Esophagus (tissue), 2 donors: ENCODE measurements around the gene EEIG1. TPM values are rescaled to one million over a fixed set of nuclear protein-coding genes. Genes with fewer than 3 reads are reported as not detected.

ENCODE experiments used
- H3K27ac ChIP-seq, 2 donors: one replicate each; pipeline ENCODE4 v1.5.1; 2013; ENCODE audit warnings: low read depth in 2 of 2, mild to moderate bottlenecking in 2 of 2, inconsistent platforms in 1 of 2, low read length in 1 of 2, moderate library complexity in 1 of 2
- H3K27me3 ChIP-seq, 2 donors: one replicate each; pipeline ENCODE4 v1.6.1; 2013; ENCODE audit warnings: low read length in 2 of 2, control low read depth in 1 of 2, mild to moderate bottlenecking in 1 of 2; ENCODE audit not compliant: insufficient read depth in 2 of 2, control insufficient read depth in 1 of 2
- H3K36me3 ChIP-seq, 2 donors: one replicate each; pipeline ENCODE4 v1.6.1; 2013; ENCODE audit warnings: low read length in 1 of 2; ENCODE audit not compliant: control insufficient read depth in 2 of 2, insufficient read depth in 2 of 2
- H3K4me1 ChIP-seq, 2 donors: one replicate each; pipeline ENCODE4 v1.6.1; 2013; ENCODE audit warnings: low read length in 1 of 2; ENCODE audit not compliant: control insufficient read depth in 2 of 2, insufficient read depth in 2 of 2
- H3K4me3 ChIP-seq, 2 donors: one replicate each; pipeline ENCODE4 v1.5.1; 2013; ENCODE audit warnings: low read length in 2 of 2, mild to moderate bottlenecking in 2 of 2, low read depth in 1 of 2, moderate library complexity in 1 of 2
- H3K9me3 ChIP-seq, 2 donors: one replicate each; pipeline ENCODE4 v1.6.1; 2013; ENCODE audit warnings: mild to moderate bottlenecking in 2 of 2, low read depth in 1 of 2, low read length in 1 of 2, moderate library complexity in 1 of 2; ENCODE audit not compliant: control insufficient read depth in 2 of 2, insufficient read depth in 1 of 2
- WGBS, 2 donors: extraction: QIAGEN DNeasy Blood & Tissue Kit; methylation state at CpG; one replicate each; pipeline ENCODE4 v1.1.7; 2013; 5-methylcytosine and 5-hydroxymethylcytosine counted together
- polyA plus RNA-seq, 2 donors: library from polyadenylated mRNA; stranded (reverse); fragments of 200-250 nt; gene quantifications; one replicate each; pipeline ENCODE4 v1.2.3, GENCODE V29; 2013
- donor health status: healthy with polysubstance abuse.
- donor health status: Bipolar disorder and iron deficiency.

EEIG1 gene
- polyA plus RNA-seq, 2 donors = 34.3 to 53.1 TPM

DNA sequence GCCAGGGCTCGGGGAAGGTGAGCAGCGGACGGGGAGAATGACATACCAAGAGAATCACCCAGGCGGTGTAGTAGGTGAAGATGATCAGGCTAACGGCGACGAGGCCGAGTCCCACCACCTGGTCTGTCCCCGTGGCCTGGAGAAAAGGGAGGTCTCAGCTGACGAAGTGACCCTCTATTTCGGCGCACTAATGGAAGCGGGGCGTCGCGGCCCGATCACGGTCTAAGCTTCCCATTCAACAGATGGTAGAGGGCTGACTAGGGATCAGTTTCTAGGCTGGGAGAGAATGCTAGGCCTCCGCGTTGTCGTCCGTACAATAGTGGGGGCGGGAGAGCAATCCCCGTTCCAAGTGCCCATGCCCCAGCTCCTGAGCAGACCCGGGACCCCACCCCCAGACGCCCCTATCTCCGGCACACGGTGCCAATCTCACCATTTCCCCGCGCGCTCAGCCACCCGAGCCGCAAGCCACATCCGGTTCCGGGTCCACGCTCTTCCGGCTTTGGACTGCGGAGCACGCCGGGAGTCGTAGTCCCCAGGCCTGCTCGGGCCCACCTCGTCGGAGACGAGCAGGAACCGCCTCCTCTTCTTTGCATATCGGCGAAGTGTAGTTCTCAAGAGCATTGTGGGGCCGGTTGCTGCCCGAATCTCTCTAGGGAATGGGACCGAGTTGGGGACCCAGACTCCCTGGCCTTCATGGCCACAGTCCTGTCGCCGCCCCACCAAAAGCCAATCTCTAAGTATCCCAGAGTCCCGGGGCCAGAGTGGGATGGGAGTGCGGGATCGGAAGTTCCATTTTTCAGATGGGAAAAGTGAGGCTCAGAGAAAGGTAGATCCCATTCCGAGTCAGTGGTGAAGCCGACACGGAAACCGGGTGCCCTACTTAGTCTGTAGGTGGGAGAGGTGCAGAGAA lies 43.1 kb downstream of the EEIG1 start, which contains the start of gene DPM2:
DPM2 (minus strand) TSS at position 467 of the 910 bp plus-strand sequence; CDS start at position 433, 34 bp downstream.
- no peaks in the 10 kb centered on the region for H3K9me3 ChIP-seq
- H3K36me3 ChIP-seq = peaks cover 0 to 21% of the 10 kb centered on the region in 2 donors
- H3K4me3 ChIP-seq = peak within 1 kb of the TSS; percentile 69 to 90
- WGBS, 2 donors = 3 to 5% methylated on average over 60 of the region's 60 CpGs
- H3K27me3 ChIP-seq = no peaks in the 10 kb centered on the region
- peak within 1 kb of the TSS; percentile 9 to 89 for H3K27ac ChIP-seq
- peaks cover 8 to 11% of the 10 kb centered on the region in 2 donors for H3K4me1 ChIP-seq

DNA sequence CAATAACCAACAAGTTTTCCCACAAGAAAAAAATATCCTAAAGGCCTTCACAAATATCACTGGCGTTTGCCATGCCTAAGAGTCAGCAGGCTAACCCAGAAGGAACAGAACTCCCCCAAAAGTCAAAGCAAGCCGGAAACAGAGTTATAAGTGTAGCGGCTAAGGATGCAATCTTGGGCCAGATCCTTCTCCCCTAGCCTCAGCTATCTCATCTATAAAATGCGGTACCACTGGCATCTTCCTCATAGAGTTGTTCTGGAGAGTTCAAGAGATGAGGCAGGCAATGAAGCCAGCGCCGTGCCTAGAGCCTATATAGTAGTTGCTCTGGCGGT lies 43.8 kb downstream of the EEIG1 start:
- peak overlapping the region in 1 of 2 donors; percentile 89 for H3K27ac ChIP-seq
- no peaks in the 10 kb centered on the region for H3K27me3 ChIP-seq
- H3K4me3 ChIP-seq = peak overlapping the region; percentile 69 to 90
- no peaks in the 10 kb centered on the region for H3K9me3 ChIP-seq
- H3K4me1 ChIP-seq = peaks cover 5 to 11% of the 10 kb centered on the region in 2 donors
- WGBS, 2 donors = 4 to 7% methylated on average over 7 of the region's 7 CpGs
- H3K36me3 ChIP-seq = peaks cover 0 to 15% of the 10 kb centered on the region in 2 donors

DNA sequence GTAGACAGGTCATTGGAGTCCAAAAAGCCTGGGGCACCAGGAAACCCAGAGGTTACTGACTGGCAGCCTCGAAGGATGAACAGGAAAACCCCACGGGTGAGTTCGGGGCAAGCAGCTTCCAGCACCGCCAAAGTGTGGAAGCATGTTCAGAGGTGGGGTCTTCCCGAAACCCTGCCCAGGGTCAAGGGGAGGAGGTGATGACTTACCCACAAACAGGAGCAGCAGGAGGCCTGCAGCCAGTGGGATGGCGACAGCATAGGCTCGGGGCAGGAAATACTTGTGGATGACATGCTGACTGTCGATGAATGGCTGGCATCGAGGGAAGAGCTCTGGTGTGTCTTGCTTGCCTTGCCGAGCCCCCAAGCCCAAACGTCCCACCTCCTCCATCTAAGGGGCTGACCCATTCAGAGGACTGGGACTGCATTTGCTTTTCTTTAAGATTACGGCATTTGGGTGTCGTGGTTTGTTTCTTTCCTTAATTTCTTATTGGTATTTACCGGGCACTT lies 44.4 kb downstream of the EEIG1 start:
- peak overlapping the region in 1 of 2 donors; percentile 90 for H3K4me3 ChIP-seq
- WGBS, 2 donors = 63 to 68% methylated on average over 14 of the region's 14 CpGs
- no peaks in the 10 kb centered on the region for H3K27me3 ChIP-seq
- H3K4me1 ChIP-seq = peaks cover 5 to 11% of the 10 kb centered on the region in 2 donors
- no peak overlapping the region for H3K27ac ChIP-seq
- peaks cover 0 to 12% of the 10 kb centered on the region in 2 donors for H3K36me3 ChIP-seq
- H3K9me3 ChIP-seq = no peaks in the 10 kb centered on the region

DNA sequence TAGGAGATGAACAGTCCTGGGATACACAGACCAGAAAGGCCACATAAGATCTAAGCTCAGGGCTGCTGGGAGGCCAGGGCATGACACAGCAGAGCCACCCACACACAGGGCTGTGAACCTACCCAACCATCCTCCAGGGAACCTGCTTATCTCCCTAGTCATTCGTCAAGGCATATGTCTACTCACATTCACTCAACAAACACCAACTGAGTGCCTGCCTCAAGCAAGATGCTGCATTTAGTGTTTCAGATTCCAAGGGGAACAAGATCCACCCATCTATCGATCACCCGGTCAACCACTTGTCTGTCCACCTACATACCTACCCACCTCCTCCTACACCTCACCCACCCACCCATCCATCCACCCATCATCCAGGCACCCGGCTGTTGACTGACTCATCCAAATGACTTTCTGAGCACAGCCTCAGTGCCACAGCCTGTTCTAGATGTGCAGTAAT lies 45.0 kb downstream of the EEIG1 start:
- 63 to 69% methylated on average over 4 of the region's 4 CpGs for WGBS, 2 donors
- Histone ChIP-seq H3K36me3 (peaks cover 0 to 8% of the 10 kb centered on the region in 2 donors), H3K4me3 (no peak overlapping the region), H3K27me3 (no peaks in the 10 kb centered on the region), H3K4me1 (peaks cover 5 to 13% of the 10 kb centered on the region in 2 donors), H3K27ac (no peak overlapping the region), H3K9me3 (no peaks in the 10 kb centered on the region)

DNA sequence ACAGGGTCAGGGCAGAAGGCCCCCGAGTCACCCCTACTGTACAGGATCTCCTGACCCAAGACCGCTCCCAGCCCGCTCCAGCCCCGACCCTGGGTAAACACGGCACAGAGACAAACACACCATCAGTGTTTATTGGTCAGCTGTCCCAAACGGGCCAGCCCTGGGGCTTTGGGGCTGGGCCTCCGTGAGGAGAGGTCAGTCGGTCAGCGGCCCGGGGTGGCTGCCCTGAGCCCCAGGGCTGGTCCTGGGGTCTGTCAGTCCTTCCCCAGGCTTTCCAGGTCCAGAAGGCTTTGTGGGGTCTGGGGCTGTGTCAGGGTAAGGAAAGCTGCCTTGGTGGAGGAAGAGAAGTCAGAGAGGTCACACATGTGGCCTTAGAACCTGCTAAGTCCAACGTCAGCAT lies 45.8 kb downstream of the EEIG1 start:
- H3K4me1 ChIP-seq = peaks cover 5 to 14% of the 10 kb centered on the region in 2 donors
- H3K4me3 ChIP-seq = no peak overlapping the region
- 66 to 71% methylated on average over 11 of the region's 11 CpGs for WGBS, 2 donors
- no peaks in the 10 kb centered on the region for H3K9me3 ChIP-seq
- H3K27ac ChIP-seq = no peak overlapping the region
- H3K27me3 ChIP-seq = no peaks in the 10 kb centered on the region
- H3K36me3 ChIP-seq = peaks cover 0 to 5% of the 10 kb centered on the region in 2 donors

DNA sequence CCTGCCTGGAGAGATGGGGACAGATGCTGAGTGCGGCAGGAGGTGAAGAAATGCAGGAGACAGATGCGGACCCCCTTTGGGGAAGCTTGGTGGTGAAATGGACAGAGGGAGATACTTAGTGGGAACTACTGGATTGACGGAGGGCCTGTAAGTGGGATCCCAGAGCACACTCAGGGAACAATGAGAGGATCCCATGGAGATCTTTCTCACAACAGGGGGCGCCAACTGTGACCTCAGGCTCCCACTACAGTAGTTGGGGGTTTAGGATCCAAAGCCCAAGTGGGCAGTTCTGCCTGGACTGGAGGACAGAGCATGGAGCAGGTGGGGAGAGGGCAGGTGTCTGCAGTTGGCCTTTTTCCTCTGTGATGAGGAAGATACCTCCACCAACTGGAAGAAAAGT lies 46.5 kb downstream of the EEIG1 start:
- Histone ChIP-seq H3K27ac (no peak overlapping the region), H3K4me1 (peaks cover 5 to 14% of the 10 kb centered on the region in 2 donors), H3K27me3 (no peaks in the 10 kb centered on the region), H3K4me3 (no peak overlapping the region), H3K9me3 (no peaks in the 10 kb centered on the region), H3K36me3 (peaks cover 0 to 3% of the 10 kb centered on the region in 2 donors)
- WGBS, 2 donors = 94 to 96% methylated on average over 4 of the region's 4 CpGs

DNA sequence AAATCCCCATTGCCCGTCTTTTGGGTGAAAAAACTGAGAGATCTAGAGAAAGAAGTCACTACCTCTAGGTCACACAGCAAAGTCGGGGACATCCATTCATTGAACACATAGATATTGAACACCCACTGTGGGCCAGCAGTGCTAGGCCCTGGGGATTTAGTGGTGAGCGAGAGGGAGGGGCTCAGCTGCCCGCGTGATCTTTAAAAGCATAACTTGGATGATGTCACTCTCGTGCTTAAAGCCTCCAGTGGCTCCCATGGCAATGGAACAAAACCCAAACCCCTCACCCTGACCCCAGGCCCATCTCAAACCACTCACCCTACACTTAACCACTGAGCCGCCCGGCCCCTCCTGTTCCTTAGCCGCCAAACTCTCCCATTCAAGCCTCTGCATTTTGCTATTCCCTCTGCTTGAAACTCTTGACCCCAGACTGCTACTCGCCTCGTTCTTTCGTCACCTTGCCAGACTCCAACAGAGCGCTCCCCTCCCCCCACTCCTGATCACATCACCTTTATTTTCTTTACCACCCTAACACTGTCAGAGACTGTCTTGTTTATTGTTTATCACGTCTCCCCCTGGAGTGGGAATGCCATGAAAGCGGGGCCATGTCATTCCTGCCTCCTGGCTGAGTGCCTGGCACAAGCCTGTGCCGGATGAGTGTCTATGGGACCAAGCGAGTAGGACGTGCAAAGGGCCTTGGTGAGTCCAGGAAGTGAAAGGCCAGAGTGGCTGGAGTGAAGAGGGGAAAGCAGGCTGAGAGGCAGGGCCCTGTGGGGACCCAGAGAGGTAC lies 49.5 kb downstream of the EEIG1 start:
- H3K27ac ChIP-seq = peak overlapping the region in 1 of 2 donors; percentile 2
- H3K27me3 ChIP-seq = no peaks in the 10 kb centered on the region
- WGBS, 2 donors = 21 to 23% methylated on average over 18 of the region's 18 CpGs
- H3K9me3 ChIP-seq = no peaks in the 10 kb centered on the region
- peak overlapping the region in 1 of 2 donors; percentile 47 for H3K4me3 ChIP-seq
- peaks cover 0 to 3% of the 10 kb centered on the region in 2 donors for H3K36me3 ChIP-seq
- H3K4me1 ChIP-seq = peaks cover 7 to 23% of the 10 kb centered on the region in 2 donors

Other genes starting within 250 kb of the EEIG1 start
- gene TOR2A, start 245.7 kb downstream of the EEIG1 start, polyA plus RNA-seq = 10 to 100 TPM; 10.0 to 13.2 TPM
- 1 to 10 TPM; 2.8 to 3.2 TPM for gene SH2D3C, start 202.3 kb downstream of the EEIG1 start, polyA plus RNA-seq
- 10 to 100 TPM; 34.2 to 44.2 TPM for gene CDK9, start 195.0 kb downstream of the EEIG1 start, polyA plus RNA-seq
- gene FPGS, start 178.1 kb downstream of the EEIG1 start, polyA plus RNA-seq = 10 to 100 TPM; 28.7 to 31.5 TPM
- gene ENG, start 126.3 kb downstream of the EEIG1 start, polyA plus RNA-seq = 10 to 100 TPM; 11.1 to 17.9 TPM
- 10 to 100 TPM; 51.7 to 68.4 TPM for gene AK1, start 103.3 kb downstream of the EEIG1 start, polyA plus RNA-seq
- gene ST6GALNAC6, start 81.4 kb downstream of the EEIG1 start, polyA plus RNA-seq = 10 to 100 TPM; 21.8 to 23.6 TPM
- gene ST6GALNAC4, start 63.9 kb downstream of the EEIG1 start, polyA plus RNA-seq = 10 to 100 TPM in 1 of 2 donors, 1 to 10 TPM in 1; 4.6 to 15.3 TPM
- 1 to 10 TPM; 2.7 to 4.8 TPM for gene PIP5KL1, start 50.2 kb downstream of the EEIG1 start, polyA plus RNA-seq
- gene DPM2, start 43.1 kb downstream of the EEIG1 start, polyA plus RNA-seq = 10 to 100 TPM; 25.2 to 28.2 TPM
- 1 to 10 TPM; 6.1 to 6.9 TPM for gene NAIF1, start 86.3 kb upstream of the EEIG1 start, polyA plus RNA-seq
- 1 to 10 TPM; 9.6 to 10.0 TPM for gene SLC25A25, start 87.2 kb upstream of the EEIG1 start, polyA plus RNA-seq
- gene PTGES2, start 146.7 kb upstream of the EEIG1 start, polyA plus RNA-seq = 10 to 100 TPM; 59.0 to 59.4 TPM
- gene LCN2, start 168.5 kb upstream of the EEIG1 start, polyA plus RNA-seq = 1,000 to 10,000 TPM; 1,061 to 2,097 TPM
- gene BBLN, start 179.3 kb upstream of the EEIG1 start, polyA plus RNA-seq = 100 to 1,000 TPM in 1 of 2 donors, 10 to 100 TPM in 1; 77.5 to 104 TPM
- gene CIZ1, start 210.6 kb upstream of the EEIG1 start, polyA plus RNA-seq = 10 to 100 TPM; 39.8 to 39.9 TPM
- gene DNM1, start 222.4 kb upstream of the EEIG1 start, polyA plus RNA-seq = 1 to 10 TPM; 2.4 to 4.6 TPM